HAP-1 (cell line): ENCODE measurements around the gene NDUFB4.

Source experiments
- DNase-seq, 2 experiments: peaks; one replicate each; pipeline ENCODE4 v3.0.0-alpha.2; 2016 to 2020; ENCODE audit warnings: low spot score in 2 of 2
- H3K27me3 ChIP-seq: fragments of 250-450 bp; sonication (Bioruptor Pico); 2 replicates; pipeline ENCODE4 v1.5.1; 2020; ENCODE audit warnings: low read depth, mild to moderate bottlenecking, moderate library complexity
- H3K36me3 ChIP-seq: fragments of 250-450 bp; sonication (Bioruptor Pico); replicated peaks from 2 replicates; pipeline ENCODE4 v1.5.1; 2020; ENCODE audit warnings: mild to moderate bottlenecking
- H3K4me1 ChIP-seq: fragments of 250-450 bp; sonication (Bioruptor Pico); 2 replicates; pipeline ENCODE4 v1.5.1; 2020; ENCODE audit warnings: mild to moderate bottlenecking
- H3K4me3 ChIP-seq: fragments of 250-450 bp; sonication (Bioruptor Pico); 2 replicates; pipeline ENCODE4 v1.5.1; 2020; ENCODE audit warnings: mild to moderate bottlenecking, moderate library complexity
- H3K9me3 ChIP-seq: fragments of 250-450 bp; sonication (Bioruptor Pico); 2 replicates; pipeline ENCODE4 v1.5.1; 2020; ENCODE audit warnings: mild to moderate bottlenecking, moderate library complexity
- in situ Hi-C: fragments of 300-500 bp; cut with MboI; formaldehyde crosslinking; loops from 3 replicates; pipeline ENCODE4 v1.14.3; 2020; ENCODE audit warnings: low sequenced_read_pairs, inconsistent platforms, mixed read lengths

The NDUFB4 gene

GRCh38 chr3:120596116-120596852, at the start of gene NDUFB4:
Gene NDUFB4 (plus strand): TSS chr3:120596336. CDS start chr3:120596360, 24 bp downstream.
- Histone ChIP-seq H3K27me3 (no peaks in the 10 kb centered on the region), H3K36me3 (peaks cover 27% of the 10 kb centered on the region), H3K4me3 (peak within 1 kb of the TSS; percentile 74), H3K4me1 (peaks cover 29% of the 10 kb centered on the region), H3K9me3 (no peaks in the 10 kb centered on the region)
- peak; percentile 97 to 98 for DNase-seq
- in situ Hi-C loops, result no loop called here

GRCh38 chr3:120550546-120550945, 45.6 kb upstream of the NDUFB4 start:
- no peak for DNase-seq
- Histone ChIP-seq H3K36me3 (no peaks in the 10 kb centered on the region), H3K4me1 (no peaks in the 10 kb centered on the region; the same call in 1 of the 2 replicates), H3K27me3 (no peaks in the 10 kb centered on the region), H3K9me3 (no peaks in the 10 kb centered on the region), H3K4me3 (no peak overlapping the region)
- in situ Hi-C loops, result no loop called here

DNA sequence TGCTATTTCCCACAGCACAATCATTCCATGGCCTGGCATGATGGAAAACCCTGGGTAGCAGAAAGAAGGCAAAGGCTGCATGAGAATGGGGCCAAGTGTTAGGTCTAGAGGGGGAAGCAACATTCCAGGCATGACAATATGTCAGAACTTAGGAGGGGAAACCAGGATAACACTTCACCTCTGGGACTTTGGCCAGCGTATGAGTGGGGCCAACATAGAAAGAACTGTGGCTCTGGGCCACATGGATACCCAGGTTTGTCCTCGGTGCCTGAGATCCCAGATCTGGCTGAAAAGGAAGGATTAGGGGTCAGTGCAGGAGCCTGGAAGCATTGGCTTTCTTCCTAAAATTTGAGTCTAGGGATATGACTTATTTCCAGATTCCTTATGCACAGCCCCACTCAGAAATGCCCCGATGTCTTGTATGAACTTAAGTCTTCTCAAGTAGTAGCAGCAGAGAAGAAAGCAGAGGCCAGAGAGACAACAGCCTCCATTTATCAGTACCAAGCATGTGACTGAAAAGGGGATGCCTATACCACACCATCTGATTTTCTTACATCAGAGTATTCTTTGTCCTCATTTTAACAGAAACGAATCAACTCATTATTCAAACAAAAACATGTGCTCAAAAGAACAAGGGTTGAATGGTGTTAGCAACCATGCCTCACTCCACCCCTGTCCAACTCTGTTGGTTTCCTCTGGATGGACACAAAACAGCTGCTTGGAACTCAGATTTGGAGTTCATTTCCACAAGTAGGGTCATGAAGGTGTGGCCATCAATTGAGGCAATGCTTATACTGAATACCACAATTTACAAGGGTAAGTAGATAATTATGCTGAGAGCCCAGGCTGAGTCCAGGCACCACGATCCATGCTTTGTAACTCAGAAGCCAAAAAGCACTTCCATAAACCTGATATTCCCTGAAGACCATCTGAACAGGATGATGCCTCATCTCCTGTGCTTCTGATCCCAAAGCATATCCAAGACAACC, 43.7 kb upstream of the NDUFB4 start:
- no peak overlapping the region for H3K4me3 ChIP-seq
- H3K4me1 ChIP-seq, result no peaks in the 10 kb centered on the region; the same call in 1 of the 2 replicates
- H3K27me3 ChIP-seq, result no peaks in the 10 kb centered on the region
- no peaks in the 10 kb centered on the region for H3K9me3 ChIP-seq
- in situ Hi-C loops, result no loop called here
- no peak for DNase-seq
- H3K36me3 ChIP-seq, result no peaks in the 10 kb centered on the region

GRCh38 chr3:120554812-120555606, 41.1 kb upstream of the NDUFB4 start:
- no peak overlapping the region for H3K4me3 ChIP-seq
- no peaks in the 10 kb centered on the region for H3K9me3 ChIP-seq
- DNase-seq, result no peak
- peaks cover 9% of the 10 kb centered on the region for H3K4me1 ChIP-seq
- H3K36me3 ChIP-seq, result no peaks in the 10 kb centered on the region
- H3K27me3 ChIP-seq, result no peaks in the 10 kb centered on the region
- in situ Hi-C loops, result loop anchor here (5.0 kb wide), 1 partner anchor 313 kb away; no protein-coding TSS in a partner anchor

DNA sequence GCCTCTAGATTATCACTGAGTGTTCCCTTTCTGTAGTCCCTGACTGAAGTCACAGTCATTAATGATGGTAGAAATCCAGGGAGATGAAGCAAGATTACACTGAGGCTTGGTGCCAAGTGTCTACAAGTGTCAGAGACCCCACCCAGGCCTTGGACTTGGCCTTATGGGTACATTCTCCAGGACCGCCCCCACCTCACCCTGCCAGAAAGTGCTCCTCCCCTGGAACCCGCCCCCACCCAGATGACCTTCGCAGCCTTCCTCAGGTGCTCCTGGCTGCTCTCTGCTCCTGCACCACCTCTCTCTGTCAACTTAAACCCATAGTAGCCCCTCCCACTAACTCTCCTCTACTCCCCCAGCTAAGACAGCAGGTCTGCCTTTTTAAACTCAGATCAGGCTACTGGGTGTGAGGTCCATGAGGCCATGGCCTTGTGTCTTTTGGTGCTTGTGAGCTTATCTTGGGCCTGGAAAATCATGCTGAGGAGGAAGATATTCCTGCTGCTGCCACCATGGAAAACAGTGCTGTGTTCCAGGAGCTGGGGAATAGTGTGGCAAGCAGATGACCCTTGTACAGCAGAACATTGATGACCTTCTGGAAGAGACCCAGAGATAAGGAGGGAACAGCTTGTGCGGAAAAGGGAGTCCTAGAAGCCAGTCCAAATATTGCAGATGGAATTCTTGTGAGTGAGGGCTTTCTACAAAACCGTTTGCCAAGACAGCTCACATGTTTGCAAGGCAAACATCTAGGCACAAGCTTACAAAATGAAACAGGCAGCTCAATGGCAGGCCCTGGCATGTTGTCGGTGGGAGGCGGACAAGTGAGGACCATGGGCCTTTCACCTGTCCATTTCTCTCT, 40.3 kb upstream of the NDUFB4 start:
- Histone ChIP-seq H3K9me3 (no peaks in the 10 kb centered on the region), H3K27me3 (no peaks in the 10 kb centered on the region), H3K36me3 (no peaks in the 10 kb centered on the region), H3K4me1 (peaks cover 9% of the 10 kb centered on the region), H3K4me3 (no peak overlapping the region)
- in situ Hi-C loops, result loop anchor here (5.0 kb wide), 1 partner anchor 314 kb away; no protein-coding TSS in a partner anchor
- DNase-seq, result no peak

- Histone ChIP-seq H3K4me1 (peaks cover 9% of the 10 kb centered on the region), H3K4me3 (no peak overlapping the region), H3K36me3 (no peaks in the 10 kb centered on the region), H3K27me3 (no peaks in the 10 kb centered on the region), H3K9me3 (no peaks in the 10 kb centered on the region)
- DNase-seq, result no peak
- in situ Hi-C loops, result loop anchor here (5.0 kb wide), 1 partner anchor 315 kb away; no protein-coding TSS in a partner anchor
Measured at GRCh38 chr3:120557115-120557514, 39.0 kb upstream of the NDUFB4 start.

DNA sequence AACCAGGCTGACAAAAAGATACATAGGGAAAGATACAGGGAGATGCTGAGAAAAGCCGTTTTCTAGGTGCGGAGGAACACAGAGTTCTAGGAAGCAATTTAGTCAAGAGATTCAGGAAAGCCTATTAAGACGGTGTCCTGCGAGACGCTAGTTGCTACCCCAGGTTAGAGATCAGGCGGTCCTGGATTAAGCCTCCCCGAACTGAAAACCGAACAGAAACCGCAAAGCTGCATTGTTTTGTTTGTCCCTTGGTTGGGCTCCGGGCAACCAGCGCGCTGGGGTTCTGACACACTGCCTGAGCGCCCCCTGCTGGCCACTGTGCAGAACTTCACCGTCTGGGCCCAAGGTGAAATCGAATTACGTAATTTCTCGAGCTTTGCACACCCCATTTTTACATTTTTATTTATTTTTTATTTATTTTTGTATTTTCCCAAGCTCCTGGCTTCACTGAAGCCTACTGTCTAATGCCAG, 37.3 kb upstream of the NDUFB4 start:
- H3K4me3 ChIP-seq, result peak overlapping the region; percentile 22
- no peaks in the 10 kb centered on the region for H3K36me3 ChIP-seq
- DNase-seq, result peak; percentile 90 to 92
- peaks cover 9% of the 10 kb centered on the region for H3K4me1 ChIP-seq
- in situ Hi-C loops, result loop anchor here (5.0 kb wide), 1 partner anchor 317 kb away; no protein-coding TSS in a partner anchor
- no peaks in the 10 kb centered on the region for H3K27me3 ChIP-seq
- no peaks in the 10 kb centered on the region for H3K9me3 ChIP-seq

GRCh38 chr3:120559242-120560061, 36.7 kb upstream of the NDUFB4 start:
- H3K27me3 ChIP-seq, result no peaks in the 10 kb centered on the region
- DNase-seq, result no peak
- in situ Hi-C loops, result loop anchor here (5.0 kb wide), 2 partner anchors 233 to 317 kb away; no protein-coding TSS in a partner anchor

GRCh38 chr3:120560304-120561250, 35.6 kb upstream of the NDUFB4 start:
- Histone ChIP-seq H3K9me3 (no peaks in the 10 kb centered on the region), H3K36me3 (no peaks in the 10 kb centered on the region), H3K4me1 (peaks cover 9% of the 10 kb centered on the region), H3K4me3 (no peak overlapping the region), H3K27me3 (no peaks in the 10 kb centered on the region)
- in situ Hi-C loops, result loop anchor here (5.0 kb wide), 1 partner anchor 232 kb away; no protein-coding TSS in a partner anchor
- DNase-seq, result no peak

More at GRCh38 chr3:120559242-120560061, 36.7 kb upstream of the NDUFB4 start:
- Histone ChIP-seq H3K9me3 (no peaks in the 10 kb centered on the region), H3K4me1 (peaks cover 9% of the 10 kb centered on the region), H3K36me3 (no peaks in the 10 kb centered on the region), H3K4me3 (no peak overlapping the region)

DNA sequence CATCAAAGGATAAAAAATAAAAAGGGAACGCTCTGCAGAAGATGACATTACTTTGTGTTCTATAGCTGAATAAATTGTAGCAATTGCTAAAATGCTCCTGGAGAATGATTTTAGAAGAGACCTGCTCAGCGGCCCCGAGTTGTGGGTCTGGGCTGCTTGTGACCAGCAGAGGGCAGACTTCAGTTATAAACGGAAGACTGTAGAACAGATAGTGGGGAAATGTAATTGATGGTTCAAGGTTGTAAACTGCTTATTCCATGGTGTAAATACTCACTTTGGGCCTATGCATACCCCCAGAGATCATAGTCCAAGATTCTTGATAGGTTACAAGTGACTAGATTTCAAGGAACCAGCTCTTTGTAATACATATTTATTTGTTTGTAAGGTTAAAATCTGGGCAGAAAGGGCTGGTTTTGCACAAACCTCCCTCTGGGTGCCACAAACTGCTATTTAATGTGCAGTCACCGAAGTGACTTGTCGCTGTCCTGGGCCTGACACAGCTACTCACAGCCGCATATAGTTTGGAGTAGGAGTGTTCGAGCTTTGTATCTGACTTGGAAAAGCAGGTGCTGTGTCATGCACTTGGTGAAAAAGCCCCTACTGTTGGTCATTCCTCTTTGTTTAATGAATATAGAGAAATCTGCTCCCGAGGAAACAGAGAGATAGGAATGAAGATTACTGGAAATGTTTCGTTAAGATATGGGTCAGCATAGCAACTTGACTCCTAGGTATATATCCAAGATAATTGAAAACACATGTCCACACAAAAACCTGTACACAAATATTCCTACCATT, 34.7 kb upstream of the NDUFB4 start:
- peaks cover 9% of the 10 kb centered on the region for H3K4me1 ChIP-seq
- no peaks in the 10 kb centered on the region for H3K36me3 ChIP-seq
- H3K27me3 ChIP-seq, result no peaks in the 10 kb centered on the region
- peak; percentile 56 to 84 for DNase-seq
- no peak overlapping the region for H3K4me3 ChIP-seq
- in situ Hi-C loops, result loop anchor here (5.0 kb wide), 1 partner anchor 231 kb away; no protein-coding TSS in a partner anchor
- no peaks in the 10 kb centered on the region for H3K9me3 ChIP-seq
